Measurements from ENCODE around the gene GBF1.
"Not testable (repeated sequence)": the region's sequence is repeated elsewhere in the genome, so short reads cannot be mapped to it uniquely, and the experiment has no call there.

GBF1 gene

DNA sequence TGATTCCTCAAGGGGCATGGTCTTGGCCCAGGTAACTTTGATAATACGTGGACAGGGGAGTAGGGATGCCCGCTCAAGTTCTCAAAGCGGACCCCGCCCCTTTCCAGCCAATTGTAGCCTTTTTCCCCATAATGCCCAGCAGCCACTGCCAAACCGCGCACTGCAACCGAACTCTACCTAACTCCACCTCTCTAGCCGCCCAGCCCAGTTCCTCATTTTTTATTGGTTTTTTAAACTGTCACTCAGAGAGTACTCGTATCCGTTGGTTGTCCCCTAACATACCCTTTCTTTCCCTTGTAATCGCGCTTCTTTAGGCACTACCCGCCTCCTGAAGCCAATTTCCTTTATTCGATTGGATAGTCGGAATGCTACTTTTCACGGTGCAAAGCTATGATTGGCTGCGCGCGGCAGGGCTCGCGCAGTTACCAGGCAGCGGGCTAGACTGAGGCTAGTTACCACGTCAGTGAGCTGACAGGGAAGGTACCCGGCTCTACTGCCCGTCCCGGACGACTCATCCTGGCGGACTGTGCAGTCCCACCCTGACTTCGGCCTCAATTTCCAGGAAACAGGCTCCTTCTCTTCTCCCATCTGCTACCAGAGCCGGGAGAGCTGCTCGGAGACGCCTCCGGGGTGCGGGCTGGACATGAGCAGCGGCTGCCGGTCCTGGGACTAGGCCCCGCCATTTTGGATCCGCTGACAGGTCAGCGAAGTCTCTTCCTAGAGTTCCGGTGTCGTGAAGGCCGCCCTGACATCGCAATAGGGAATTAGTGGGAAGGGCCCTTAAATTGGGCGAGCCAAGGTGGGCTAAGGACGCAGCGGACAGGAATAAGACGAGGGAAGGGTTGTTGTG, at the start of gene GBF1:
TSS of gene GBF1 (plus strand) at position 451 of the 850 bp plus-strand sequence. CDS start 13,407 bp downstream, outside the sequence.
- DNase-seq (ENCODE audit: low spot score): peak; percentile 100

GRCh38 chr10:102196893-102197292, 48.4 kb upstream of the GBF1 start:
- no peak for DNase-seq (ENCODE audit: low spot score)

- no peak for DNase-seq (ENCODE audit: low spot score)
Observed at GRCh38 chr10:102198027-102198426, 47.3 kb upstream of the GBF1 start.

- no peak for DNase-seq (ENCODE audit: low spot score)
Observed at GRCh38 chr10:102200751-102201640, 44.3 kb upstream of the GBF1 start.

DNA sequence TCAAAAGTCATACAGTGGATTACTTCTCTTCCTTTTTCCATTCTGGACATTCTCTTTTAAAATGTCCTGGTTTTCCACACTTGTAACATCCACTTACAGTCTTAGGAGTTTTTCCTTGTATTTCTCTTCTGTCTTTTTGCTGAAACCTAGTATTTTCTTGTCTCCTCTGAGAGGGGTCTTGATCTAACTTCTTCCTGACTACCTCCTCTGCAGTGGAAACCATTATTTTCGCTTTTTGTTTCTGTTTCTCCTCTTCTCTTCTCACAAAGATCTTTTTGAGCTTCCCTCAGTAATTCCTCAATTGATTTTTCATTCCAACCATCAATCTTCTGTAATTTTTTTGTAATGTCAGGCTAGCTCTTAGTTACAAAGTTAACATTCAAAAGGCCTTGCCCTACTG, 42.9 kb upstream of the GBF1 start:
- DNase-seq (ENCODE audit: low spot score): no peak

- DNase-seq (ENCODE audit: low spot score): no peak
Observed at GRCh38 chr10:102208311-102209035, 36.9 kb upstream of the GBF1 start.

DNA sequence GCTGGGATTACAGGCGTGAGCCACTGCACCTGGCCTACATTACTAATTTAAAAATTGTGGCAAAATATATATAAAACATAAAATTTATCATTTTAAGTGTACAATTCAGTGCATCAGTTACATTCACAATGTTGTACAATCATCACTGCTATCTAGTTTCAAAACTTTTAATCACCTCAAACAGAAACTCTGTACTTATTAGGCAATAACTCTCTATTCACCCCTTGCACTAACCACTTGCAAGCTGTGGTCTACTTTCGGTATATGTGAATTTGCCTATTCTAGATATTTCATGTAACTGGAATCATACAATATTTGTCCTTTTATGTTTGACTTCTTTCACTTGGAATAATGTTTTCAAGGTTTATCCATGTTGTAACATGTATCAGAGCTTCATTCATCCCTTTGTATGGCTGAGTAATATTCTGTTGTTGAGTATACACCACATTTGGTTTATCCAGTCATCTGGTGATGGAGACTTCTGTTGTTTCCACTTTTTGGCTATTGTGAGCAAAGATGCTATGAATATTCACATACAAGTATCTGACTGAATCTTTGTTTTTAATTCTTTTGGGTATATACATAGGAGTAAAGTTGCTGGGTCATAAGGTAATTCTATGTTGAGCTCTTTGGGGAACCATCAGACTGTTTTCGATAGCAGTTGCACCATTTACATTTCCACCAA, 33.6 kb upstream of the GBF1 start:
- DNase-seq (ENCODE audit: low spot score): no peak

DNA sequence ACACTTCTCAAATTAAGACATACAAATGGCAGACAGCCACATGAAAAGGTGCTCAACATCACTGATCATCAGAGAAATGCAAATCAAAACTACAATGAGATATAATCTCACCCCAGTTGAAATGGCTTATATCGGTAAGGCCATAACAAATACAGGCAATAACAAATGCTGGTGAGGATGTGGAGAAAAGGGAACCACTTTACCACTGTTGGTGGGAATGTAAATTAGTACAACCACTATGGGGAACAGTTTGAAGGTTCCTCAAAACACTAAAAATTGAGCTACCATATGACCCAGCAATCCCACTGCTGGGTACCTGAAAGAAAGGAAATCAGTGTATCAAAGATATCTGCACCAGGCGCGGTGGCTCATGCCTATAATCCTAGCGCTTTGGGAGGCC, 31.7 kb upstream of the GBF1 start:
- not testable (repeated sequence) for DNase-seq (ENCODE audit: low spot score)

- no peak for DNase-seq (ENCODE audit: low spot score)
Observed at GRCh38 chr10:102219370-102219769, 26.0 kb upstream of the GBF1 start.

DNA sequence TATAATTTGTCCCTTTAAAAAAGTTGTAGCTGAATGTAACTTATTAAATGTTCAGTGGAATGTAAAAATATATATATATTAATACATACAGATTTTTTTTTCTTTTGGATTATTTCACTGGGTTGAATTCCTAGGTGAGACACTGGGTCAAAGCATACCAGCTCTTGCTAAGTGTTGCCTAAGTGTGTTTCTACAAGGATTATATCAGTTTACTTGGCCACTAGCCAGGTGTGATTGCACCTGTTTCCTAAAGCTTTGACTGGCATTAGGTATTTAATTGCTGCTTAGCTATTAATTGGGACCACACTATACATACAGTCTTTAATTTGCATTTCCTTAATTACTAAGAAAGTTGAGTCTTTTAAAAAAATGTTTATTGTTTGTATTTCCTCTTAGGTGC, 24.7 kb upstream of the GBF1 start:
- DNase-seq (ENCODE audit: low spot score): no peak

GRCh38 chr10:102222797-102223196, 22.5 kb upstream of the GBF1 start:
- DNase-seq (ENCODE audit: low spot score): no peak

DNA sequence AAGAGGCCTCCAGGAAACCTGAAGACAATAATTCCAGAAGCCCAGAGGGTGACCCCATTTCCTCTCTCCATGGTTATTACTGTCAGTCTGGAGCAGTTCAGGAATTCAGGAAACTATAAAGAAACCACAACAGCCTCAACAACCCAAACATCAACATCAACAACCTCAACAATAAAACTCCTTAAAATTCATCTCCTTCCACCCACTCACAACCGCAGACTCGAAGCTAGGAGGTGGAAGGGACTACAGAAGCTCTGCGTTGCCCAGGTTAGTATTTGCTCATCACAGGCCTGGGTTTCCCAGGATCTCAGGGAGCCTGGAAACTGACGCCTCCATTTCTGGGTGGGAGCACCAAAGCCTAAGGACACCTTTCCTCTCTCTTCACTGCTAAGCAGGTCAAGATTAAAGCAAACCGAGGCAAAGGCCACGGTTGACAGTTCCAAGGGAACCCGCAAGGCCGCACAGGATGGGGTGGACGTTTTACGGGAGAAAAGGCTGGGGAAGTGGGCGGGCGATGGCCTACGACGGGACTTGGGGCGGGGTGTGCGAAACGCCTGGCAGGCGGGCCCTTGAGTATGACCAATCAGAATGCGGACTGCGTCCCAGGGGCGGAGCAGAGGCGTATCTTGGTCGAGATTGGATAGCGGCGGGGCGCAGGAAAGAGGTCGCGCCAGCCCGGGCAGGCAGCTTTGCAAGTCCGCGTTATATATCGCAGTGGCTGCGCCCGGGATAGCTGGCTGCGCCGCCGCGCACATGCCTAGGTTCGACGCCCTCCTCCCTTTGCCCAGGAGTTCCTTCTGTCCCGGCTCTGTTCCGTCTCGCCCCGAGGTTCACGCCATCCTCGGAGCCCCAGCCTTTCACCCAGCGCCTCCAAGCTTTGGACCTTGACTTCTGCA, 19.4 kb upstream of the GBF1 start, which contains the start of gene ELOVL3:
TSS of gene ELOVL3 (plus strand) at position 654 of the 896 bp plus-strand sequence. CDS start 250 bp downstream, outside the sequence.
- peak; percentile 84 for DNase-seq (ENCODE audit: low spot score)

GRCh38 chr10:102226542-102226870, 18.8 kb upstream of the GBF1 start:
- DNase-seq (ENCODE audit: low spot score): no peak

- no peak for DNase-seq (ENCODE audit: low spot score)
Observed at GRCh38 chr10:102227050-102227449, 18.3 kb upstream of the GBF1 start.

DNA sequence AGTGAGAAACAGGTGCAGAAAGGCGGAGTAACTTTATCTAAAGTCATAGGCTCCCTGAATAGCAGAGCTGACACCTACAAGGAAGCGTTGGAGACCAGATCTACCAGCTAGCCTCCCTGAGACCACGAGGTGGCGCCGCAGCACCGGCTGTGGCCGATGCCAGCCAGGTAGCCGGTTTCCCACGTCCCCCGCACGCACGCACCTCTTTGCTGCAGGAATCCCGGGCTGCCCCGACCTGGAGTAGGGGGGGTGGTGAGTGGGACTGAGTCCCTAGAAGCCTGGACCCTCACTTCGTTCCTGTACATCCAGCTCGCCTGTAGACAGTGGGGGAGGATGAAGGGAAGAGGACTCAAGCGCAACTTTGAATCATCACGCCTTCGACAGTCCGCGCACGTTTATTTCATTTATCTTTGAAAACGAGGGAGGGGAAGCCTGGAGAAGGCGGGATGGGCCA, 15.5 kb upstream of the GBF1 start:
- peak; percentile 85 for DNase-seq (ENCODE audit: low spot score)

DNA sequence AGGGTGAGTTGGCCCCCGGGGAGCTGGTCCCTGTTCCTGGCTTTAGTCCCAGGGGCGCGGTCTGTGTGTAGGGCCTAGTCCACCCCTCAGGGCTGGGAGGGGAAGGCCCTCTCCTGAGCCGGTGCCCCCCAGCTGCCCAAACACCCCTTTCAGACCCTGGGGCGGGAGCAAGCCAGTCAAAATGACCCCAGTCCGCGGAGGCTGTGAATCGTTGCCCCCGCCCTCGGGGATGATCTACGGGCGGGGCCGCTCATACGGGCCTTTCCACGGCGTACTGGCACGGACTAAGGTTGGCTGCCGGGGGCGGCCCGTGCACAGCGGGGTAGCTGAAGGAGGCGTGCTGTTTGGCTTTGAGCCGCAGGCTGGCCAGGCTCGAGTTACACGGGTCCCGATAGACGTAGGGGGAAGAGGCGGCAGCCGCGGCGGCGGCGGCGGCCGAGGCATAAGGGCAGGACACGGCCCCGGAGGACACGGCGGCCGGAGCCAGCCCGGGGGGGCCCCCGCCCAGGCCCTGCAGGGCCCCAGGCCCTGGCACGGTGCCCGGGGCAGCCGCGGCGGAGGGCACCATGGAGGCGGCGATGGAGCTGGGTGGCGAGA, 15.0 kb upstream of the GBF1 start:
- DNase-seq (ENCODE audit: low spot score): peak; percentile 41

GRCh38 chr10:102230861-102231356, 14.4 kb upstream of the GBF1 start:
- no peak for DNase-seq (ENCODE audit: low spot score)

- DNase-seq (ENCODE audit: low spot score): peak; percentile 65
Observed at GRCh38 chr10:102231357-102232318, 13.7 kb upstream of the GBF1 start.

DNA sequence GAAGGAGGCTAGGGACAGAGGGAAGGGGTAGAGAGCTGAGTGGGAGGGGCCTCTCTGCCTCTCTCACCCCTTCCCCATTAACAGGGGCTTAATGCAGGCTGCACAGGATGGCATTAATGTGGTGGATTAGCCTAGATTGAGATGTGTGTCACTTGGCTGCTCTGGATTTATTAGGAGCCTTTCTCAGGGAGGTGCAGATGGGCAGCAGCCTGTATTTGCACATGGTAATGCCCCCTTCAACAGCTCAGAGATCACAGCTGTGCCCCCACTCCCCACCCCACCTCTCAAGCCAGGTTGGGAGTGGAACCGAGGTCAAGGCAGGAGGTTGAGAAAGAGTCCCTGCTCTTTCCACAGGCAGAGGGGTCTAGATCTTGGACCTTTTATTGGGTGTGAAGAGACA, 11.3 kb upstream of the GBF1 start:
- DNase-seq (ENCODE audit: low spot score): no peak
